ENCODE data around the gene CHST6. TPM values are rescaled to one million over a fixed set of nuclear protein-coding genes. Genes with fewer than 3 reads are reported as not detected.

Gene CHST6
- total RNA-seq, 1 experiment from 2014 or later = 17.9 TPM

- Histone ChIP-seq H3K4me3 (replicated peaks in 1 of 2; ENCODE audit: low read depth in 1 of 2, low read length in 2 of 2) (no peak overlapping the region), H3K27ac (ENCODE audit: low read depth, low read length) (no peak overlapping the region), H3K9me3 (ENCODE audit: control insufficient read depth in 1 of 2, insufficient read depth in 1 of 2, low read depth in 1 of 2, low read length in 2 of 2) (no peaks in the 10 kb centered on the region), H2AFZ (ENCODE audit: low read depth, low read length, poor library complexity, severe bottlenecking) (no peak overlapping the region), H3K9ac (ENCODE audit: low read length) (no peak overlapping the region), H3K4me1 (ENCODE audit: control insufficient read depth in 1 of 2, insufficient read depth in 2 of 2, low read length in 2 of 2) (peaks cover 16 to 41% of the 10 kb centered on the region in 2 experiments), H3K27me3 (ENCODE audit: insufficient read depth, low read length) (no peaks in the 10 kb centered on the region), H3K79me2 (ENCODE audit: insufficient read depth, low read length) (no peaks in the 10 kb centered on the region), H3K36me3 (ENCODE audit: control insufficient read depth in 1 of 2, insufficient read depth in 2 of 2, low read length in 2 of 2) (no peaks in the 10 kb centered on the region), H3K9me2 (ENCODE audit: insufficient read depth) (no peaks in the 10 kb centered on the region), H3K4me2 (ENCODE audit: low read length) (no peak overlapping the region), H4K20me1 (ENCODE audit: insufficient read depth) (no peaks in the 10 kb centered on the region)
- no TSS peak for BruUV-seq (replicated peaks)
- DNase-seq (ENCODE audit: low read depth, low spot score) (no peak), ATAC-seq (no peak)
- intact Hi-C loops (cut with micrococcal nuclease) = no loop called here
- ChIA-PET CTCF (no interaction called here), RAD21 (ENCODE audit: low non-redundant PET in 1 of 2, low total read pairs in 2 of 2, uncharacterized antibody in 2 of 2, unreplicated experiment in 2 of 2) (no interaction called here), POLR2A (no interaction called here)
- TF ChIP-seq EZH2phosphoT487 (IDR thresholded peaks at IDR 0.05; ENCODE audit: borderline replicate concordance) (no peak), ZNF274 (IDR thresholded peaks at IDR 0.05; ENCODE audit: low read depth, low read length) (no peak), FOSL1 (IDR thresholded peaks at IDR 0.05; ENCODE audit: low read depth) (no peak), REST (IDR thresholded peaks at IDR 0.05; ENCODE audit: low read depth) (no peak), CEBPB (IDR thresholded peaks at IDR 0.05; ENCODE audit: low read depth) (no peak), TCF7L2 (IDR thresholded peaks at IDR 0.05; ENCODE audit: borderline replicate concordance, extremely low read depth, insufficient read depth, insufficient read length) (no peak), EZH2 (IDR thresholded peaks at IDR 0.05) (no peak), CTCF (IDR thresholded peaks at IDR 0.05 in 2 of 3, conservative IDR thresholded peaks at IDR 0.05 in 1 of 3; ENCODE audit: borderline replicate concordance in 1 of 3, insufficient read depth in 1 of 3, low read depth in 2 of 3, low read length in 2 of 3) (no peak), SRF (IDR thresholded peaks at IDR 0.05; ENCODE audit: low read depth) (no peak), ELF1 (IDR thresholded peaks at IDR 0.05; ENCODE audit: borderline replicate concordance, low read depth) (no peak), POLR2A (IDR thresholded peaks at IDR 0.05; ENCODE audit: borderline replicate concordance, extremely low read depth, insufficient read depth, insufficient read length) (no peak), YY1 (IDR thresholded peaks at IDR 0.05; ENCODE audit: extremely low read depth, insufficient replicate concordance, low read depth, low read length) (no peak), SIN3A (IDR thresholded peaks at IDR 0.05; ENCODE audit: low read depth) (no peak), EGR1 (IDR thresholded peaks at IDR 0.05; ENCODE audit: low read depth) (no peak), SP1 (IDR thresholded peaks at IDR 0.05; ENCODE audit: low read depth) (no peak), ZBTB33 (IDR thresholded peaks at IDR 0.05; ENCODE audit: extremely low read depth, insufficient replicate concordance, low read length) (no peak)
- TF ChIP-seq, protein P1, sequence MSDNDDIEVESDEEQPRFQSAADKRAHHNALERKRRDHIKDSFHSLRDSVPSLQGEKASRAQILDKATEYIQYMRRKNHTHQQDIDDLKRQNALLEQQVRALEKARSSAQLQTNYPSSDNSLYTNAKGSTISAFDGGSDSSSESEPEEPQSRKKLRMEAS (IDR thresholded peaks at IDR 0.05) = no peak
Observed at GRCh38 chr16:75478480-75479345, 16.5 kb downstream of the CHST6 start.
